GM18951 (cell line): Measurements from ENCODE around the gene IL1RAPL2.

Experiments
- POLR2A ChIP-seq: IDR thresholded peaks from 4 replicates; pipeline ENCODE4 v1.6.1; 2011; ENCODE audit warnings: mild to moderate bottlenecking; ENCODE audit not compliant: insufficient read length, insufficient read depth; ENCODE audit errors: extremely low read depth
- in situ Hi-C: fragments of 300-500 bp; cut with MboI; formaldehyde crosslinking; loops from one replicate; pipeline ENCODE4 v1.12.0; 2022; ENCODE audit warnings: low sequenced_read_pairs, mixed read lengths, inconsistent platforms; ENCODE audit not compliant: unreplicated experiment

IL1RAPL2 gene

GRCh38 chrX:105703876-105704275, 1137.9 kb downstream of the IL1RAPL2 start:
- in situ Hi-C loops: no loop called here
- no peak for TF ChIP-seq POLR2A

- TF ChIP-seq POLR2A: no peak
- in situ Hi-C loops: no loop called here
Measured at GRCh38 chrX:105706041-105706440, 1140.0 kb downstream of the IL1RAPL2 start.

GRCh38 chrX:105711805-105712204, 1145.8 kb downstream of the IL1RAPL2 start:
- in situ Hi-C loops: no loop called here
- no peak for TF ChIP-seq POLR2A

- in situ Hi-C loops: no loop called here
- TF ChIP-seq POLR2A: no peak
Measured at GRCh38 chrX:105715746-105716145, 1149.7 kb downstream of the IL1RAPL2 start.

GRCh38 chrX:105723966-105724735, 1158.2 kb downstream of the IL1RAPL2 start:
- no peak for TF ChIP-seq POLR2A
- in situ Hi-C loops: no loop called here

- TF ChIP-seq POLR2A: no peak
- in situ Hi-C loops: no loop called here
Measured at GRCh38 chrX:105725228-105725627, 1159.2 kb downstream of the IL1RAPL2 start.

GRCh38 chrX:105738162-105738561, 1172.2 kb downstream of the IL1RAPL2 start:
- TF ChIP-seq POLR2A: no peak
- in situ Hi-C loops: no loop called here

GRCh38 chrX:105744291-105744690, 1178.3 kb downstream of the IL1RAPL2 start:
- in situ Hi-C loops: no loop called here
- no peak for TF ChIP-seq POLR2A

- TF ChIP-seq POLR2A: no peak
- in situ Hi-C loops: no loop called here
Measured at GRCh38 chrX:105744946-105745345, 1178.9 kb downstream of the IL1RAPL2 start.

GRCh38 chrX:105745863-105746262, 1179.9 kb downstream of the IL1RAPL2 start:
- no peak for TF ChIP-seq POLR2A
- in situ Hi-C loops: no loop called here

- no peak for TF ChIP-seq POLR2A
- in situ Hi-C loops: no loop called here
Measured at GRCh38 chrX:105752338-105752956, 1186.4 kb downstream of the IL1RAPL2 start.

GRCh38 chrX:105753411-105753810, 1187.4 kb downstream of the IL1RAPL2 start:
- no peak for TF ChIP-seq POLR2A
- in situ Hi-C loops: no loop called here

- in situ Hi-C loops: no loop called here
- TF ChIP-seq POLR2A: no peak
Measured at GRCh38 chrX:105754286-105754964, 1188.4 kb downstream of the IL1RAPL2 start.

GRCh38 chrX:105755109-105755508, 1189.1 kb downstream of the IL1RAPL2 start:
- in situ Hi-C loops: no loop called here
- no peak for TF ChIP-seq POLR2A

GRCh38 chrX:105758754-105759153, 1192.8 kb downstream of the IL1RAPL2 start:
- TF ChIP-seq POLR2A: no peak
- in situ Hi-C loops: no loop called here
